Sigmoid colon (tissue), 7 donors: ENCODE measurements around the gene HES5. TPM values are rescaled to one million over a fixed set of nuclear protein-coding genes. Genes with fewer than 3 reads are reported as not detected.
"Not testable (repeated sequence)": the region's sequence is repeated elsewhere in the genome, so short reads cannot be mapped to it uniquely, and the experiment has no call there.

Experiments used
- DNase-seq: peaks from one replicate; pipeline ENCODE4 v3.0.0-alpha.2; 2019
- H3K27ac ChIP-seq, 4 donors: fragments of 200-600 bp; sonication (generic); one replicate each; pipeline ENCODE4 v1.5.1; 2016 to 2019; ENCODE audit warnings: mild to moderate bottlenecking in 1 of 4
- H3K27me3 ChIP-seq, 3 donors: fragments of 200-600 bp; sonication (generic); one replicate each; pipeline ENCODE4 v1.5.1; 2019; ENCODE audit warnings: mild to moderate bottlenecking in 1 of 3
- H3K36me3 ChIP-seq, 4 donors: fragments of 200-600 bp; sonication (generic); one replicate each; pipeline ENCODE4 v1.5.1; 2016 to 2019
- H3K4me1 ChIP-seq, 4 donors: fragments of 200-600 bp; sonication (generic); one replicate each; pipeline ENCODE4 v1.5.1; 2017 to 2019
- H3K4me3 ChIP-seq, 4 donors: fragments of 200-600 bp; sonication (generic); one replicate each; pipeline ENCODE4 v1.5.1; 2017 to 2019; ENCODE audit warnings: mild to moderate bottlenecking in 2 of 4, moderate library complexity in 1 of 4
- H3K9me3 ChIP-seq, 4 donors: fragments of 200-600 bp in 3 of 4; sonication (generic) in 3 of 4; one replicate each; pipeline versions ENCODE4 v1.5.1 to v1.6.1; 2013 to 2019
- CTCF ChIP-seq, 4 experiments: fragments of 450-650 bp in 3 of 4; fragments of 200-600 bp in 1 of 4; IDR thresholded peaks; one replicate each; pipeline ENCODE4 v1.5.1; 2016 to 2019; ENCODE audit warnings: antibody characterized with exemption in 4 of 4, mild to moderate bottlenecking in 3 of 4, moderate library complexity in 2 of 4
- EP300 ChIP-seq, 4 donors: sonication (generic); formaldehyde crosslinking; IDR thresholded peaks; one replicate each; pipeline ENCODE4 v1.6.1; 2017; ENCODE audit warnings: antibody characterized with exemption in 4 of 4
- POLR2A ChIP-seq, 2 donors: fragments of 450-650 bp; IDR thresholded peaks; one replicate each; pipeline ENCODE4 v1.6.1; 2016; ENCODE audit warnings: antibody characterized with exemption in 2 of 2, mild to moderate bottlenecking in 2 of 2, moderate library complexity in 2 of 2
- POLR2AphosphoS5 ChIP-seq, 4 donors: sonication (generic); formaldehyde crosslinking; IDR thresholded peaks; one replicate each; pipeline ENCODE4 v1.6.1; 2017; ENCODE audit warnings: antibody characterized with exemption in 4 of 4
- WGBS, 2 donors: extraction: QIAGEN DNeasy Blood & Tissue Kit; methylation state at CpG; one replicate each; pipeline ENCODE4 v1.1.7; 2013; 5-methylcytosine and 5-hydroxymethylcytosine counted together
- intact Hi-C: fragments of 100-400 bp; cut with DNase I; formaldehyde crosslinking; loops from one replicate; pipeline ENCODE4 v1.15.1; 2023
- polyA plus RNA-seq, 3 donors: library from polyadenylated mRNA; stranded (reverse); fragments of 200-250 nt; gene quantifications; one replicate each; pipeline ENCODE4 v1.2.3, GENCODE V29; 2013
- total RNA-seq, 4 donors: library from RNA; depleted of rRNA; stranded (reverse); fragments of >200 nt; gene quantifications; one replicate each; pipeline ENCODE4 v1.1.0, GENCODE V29; 2016
- donor health status: healthy with polysubstance abuse.
- donor health status: Bipolar disorder and iron deficiency.
- donor health status: healthy.

The HES5 gene
- total RNA-seq, result under 1 TPM in 1 of 4 donors, not detected in 3; 0.36 TPM
- polyA plus RNA-seq, result 1 to 10 TPM in 1 of 3 donors, under 1 TPM in 1, not detected in 1; 0.61 to 1.2 TPM

- WGBS, 2 donors, result 1% methylated on average over 91 of the region's 91 CpGs
- Histone ChIP-seq H3K4me3 (peak within 1 kb of the TSS in 3 of 4 donors; percentile 26 to 29 (median 28)), H3K36me3 (no peaks in the 10 kb centered on the region), H3K27ac (no peak within 1 kb of the TSS), H3K9me3 (no peaks in the 10 kb centered on the region), H3K27me3 (peaks cover 39 to 73% (median 66%) of the 10 kb centered on the region in 3 donors), H3K4me1 (peaks cover 0 to 47% (median 45%) of the 10 kb centered on the region in 4 donors)
- no peak for DNase-seq
- TF ChIP-seq POLR2AphosphoS5 (IDR thresholded peaks at IDR 0.05) (no peak), POLR2A (IDR thresholded peaks at IDR 0.05) (no peak), EP300 (IDR thresholded peaks at IDR 0.05) (no peak), CTCF (IDR thresholded peaks at IDR 0.05) (no peak)
- intact Hi-C loops, result loop anchor here (5.0 to 10.0 kb wide), 2 partner anchors 115 to 328 kb away; no protein-coding TSS in a partner anchor
These were observed at the start of gene HES5 for GRCh38 chr1:2529784-2530512. TSS of gene HES5 (minus strand) at chr1:2530263. CDS start at chr1:2530164, 99 bp downstream.

DNA sequence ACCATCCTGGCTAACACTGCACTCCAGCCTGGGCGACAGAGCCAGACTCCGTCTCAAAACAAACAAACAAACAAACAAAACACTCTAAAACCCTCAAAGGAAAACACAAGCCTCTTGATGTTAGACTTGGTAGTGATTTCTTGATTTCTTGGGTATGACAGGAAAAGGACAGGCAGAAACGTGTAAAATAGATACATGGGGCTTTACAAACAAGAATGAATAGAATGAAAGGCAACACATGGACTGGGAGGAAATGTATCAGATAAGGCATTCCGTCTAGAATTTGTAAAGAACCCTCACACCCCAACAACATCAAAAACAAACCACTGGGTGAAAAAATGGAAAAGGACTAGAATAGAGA is 48.7 kb upstream of the HES5 start:
- TF ChIP-seq EP300 (IDR thresholded peaks at IDR 0.05) (no peak), POLR2A (IDR thresholded peaks at IDR 0.05) (no peak), POLR2AphosphoS5 (IDR thresholded peaks at IDR 0.05) (no peak), CTCF (IDR thresholded peaks at IDR 0.05) (no peak)
- DNase-seq, result no peak
- peak overlapping the region; percentile 32 to 66 (median 61) for H3K27ac ChIP-seq
- peaks cover 0 to 3% (median 0%) of the 10 kb centered on the region in 4 donors for H3K9me3 ChIP-seq
- H3K4me1 ChIP-seq, result peaks cover 0 to 3% (median 2%) of the 10 kb centered on the region in 4 donors
- no peak overlapping the region for H3K4me3 ChIP-seq
- intact Hi-C loops, result no loop called here
- peaks cover 10 to 51% (median 22%) of the 10 kb centered on the region in 3 donors for H3K27me3 ChIP-seq
- WGBS, 2 donors, result 24 to 41% methylated on average over 4 of the region's 4 CpGs
- no peaks in the 10 kb centered on the region for H3K36me3 ChIP-seq

DNA sequence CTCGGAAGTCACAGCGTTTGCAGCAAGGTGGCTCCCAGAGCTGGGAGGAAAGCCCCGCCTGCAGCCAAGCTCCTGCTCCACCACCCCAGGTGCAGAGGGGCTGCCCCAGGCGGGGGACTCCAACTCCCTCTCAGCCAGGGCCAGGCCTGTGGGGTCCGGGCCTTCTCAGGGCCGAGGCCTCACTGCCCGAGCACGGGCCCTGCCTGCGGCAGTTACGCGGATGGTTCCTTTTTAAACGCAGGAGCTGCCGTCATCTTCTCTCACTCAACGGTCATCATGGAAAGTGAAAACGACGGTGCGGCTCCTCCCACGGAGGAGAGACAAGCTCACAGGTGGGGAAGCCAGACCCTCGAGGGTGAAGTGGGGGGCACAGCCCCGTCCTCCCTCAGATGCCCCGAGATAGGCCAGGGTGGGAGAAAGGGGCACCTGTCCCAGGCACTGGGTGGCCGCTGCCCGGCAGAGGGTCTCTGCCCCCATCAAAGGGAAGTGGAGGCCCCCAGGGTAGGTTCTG is 47.6 kb upstream of the HES5 start:
- H3K27ac ChIP-seq, result peak overlapping the region; percentile 57 to 66 (median 61)
- H3K36me3 ChIP-seq, H3K4me3 ChIP-seq, H3K4me1 ChIP-seq, intact Hi-C loops, DNase-seq, H3K9me3 ChIP-seq: not testable (repeated sequence)
- H3K27me3 ChIP-seq, result peaks cover 10 to 51% (median 22%) of the 10 kb centered on the region in 3 donors
- 11 to 42% methylated on average over 20 to 21 of the region's 23 CpGs for WGBS, 2 donors

GRCh38 chr1:2575801-2576663 is 46.0 kb upstream of the HES5 start:
- peaks cover 0 to 7% (median 1%) of the 10 kb centered on the region in 4 donors for H3K9me3 ChIP-seq
- no peak overlapping the region for H3K4me3 ChIP-seq
- H3K27ac ChIP-seq, result peak overlapping the region in 3 of 4 donors; percentile 39 to 46 (median 39)
- peaks cover 10 to 58% (median 22%) of the 10 kb centered on the region in 3 donors for H3K27me3 ChIP-seq
- H3K4me1 ChIP-seq, result no peaks in the 10 kb centered on the region
- no peak for TF ChIP-seq POLR2AphosphoS5 (IDR thresholded peaks at IDR 0.05)
- TF ChIP-seq POLR2A (IDR thresholded peaks at IDR 0.05), result no peak
- TF ChIP-seq EP300 (IDR thresholded peaks at IDR 0.05), result no peak
- no peak for TF ChIP-seq CTCF (IDR thresholded peaks at IDR 0.05)
- intact Hi-C loops, result no loop called here
- WGBS, 2 donors, result 16 to 58% methylated on average over 23 of the region's 23 CpGs
- DNase-seq, result no peak
- H3K36me3 ChIP-seq, result no peaks in the 10 kb centered on the region

- TF ChIP-seq POLR2AphosphoS5 (IDR thresholded peaks at IDR 0.05), result no peak
- TF ChIP-seq CTCF (IDR thresholded peaks at IDR 0.05), result no peak
- TF ChIP-seq EP300 (IDR thresholded peaks at IDR 0.05), result no peak
- no peak for TF ChIP-seq POLR2A (IDR thresholded peaks at IDR 0.05)
- intact Hi-C loops, result no loop called here
- Histone ChIP-seq H3K27ac (no peak overlapping the region), H3K4me3 (no peak overlapping the region), H3K9me3 (peaks cover 0 to 7% (median 1%) of the 10 kb centered on the region in 4 donors), H3K36me3 (no peaks in the 10 kb centered on the region), H3K4me1 (no peaks in the 10 kb centered on the region), H3K27me3 (peaks cover 10 to 57% (median 27%) of the 10 kb centered on the region in 3 donors)
- no peak for DNase-seq
- WGBS, 2 donors, result 90 to 92% methylated on average over 9 of the region's 9 CpGs
These were observed 44.3 kb upstream of the HES5 start for GRCh38 chr1:2574350-2574749.
